ENCODE results near the gene ADAMTS9. TPM values are rescaled to one million over a fixed set of nuclear protein-coding genes. Genes with fewer than 3 reads are reported as not detected.

ADAMTS9 gene
- total and polyA plus RNA-seq, 2 donors (not counting 1 experiment from before 2014, with no cell fraction given) = not detected

DNA sequence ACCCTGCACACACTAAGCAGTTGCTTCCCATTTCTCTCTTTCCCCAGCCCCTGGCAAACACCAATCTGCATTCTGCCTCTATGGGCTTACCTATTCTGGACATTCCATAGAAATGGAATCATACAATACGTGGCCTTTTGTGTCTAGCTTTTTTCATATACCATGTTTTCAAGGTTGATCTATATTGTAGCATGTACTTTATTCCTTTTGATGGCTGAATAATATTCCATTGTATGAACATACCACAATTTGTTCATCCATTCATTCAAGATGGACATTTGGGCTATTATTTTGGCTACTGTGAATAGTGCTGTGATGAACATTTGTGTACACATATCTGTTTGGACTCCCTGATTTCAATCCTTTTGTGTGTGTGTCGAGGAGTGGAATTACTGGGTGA, 18.1 kb upstream of the ADAMTS9 start:
- POLR2A ChIA-PET = no interaction called here
- ATAC-seq (ENCODE audit: low read depth) (no peak), DNase-seq (no peak)
- Histone ChIP-seq H4K20me1 (ENCODE audit: control insufficient read depth, insufficient read depth, low read length, poor library complexity, severe bottlenecking) (no peaks in the 10 kb centered on the region), H3K9me3 (ENCODE audit: control extremely low read depth in 1 of 3, control insufficient read depth in 2 of 3, insufficient read depth in 1 of 3, low read length in 2 of 3) (peaks cover 0 to 3% (median 0%) of the 10 kb centered on the region in 3 donors), H3K36me3 (replicated peaks in 1 of 2; ENCODE audit: control extremely low read depth in 1 of 2, control insufficient read depth in 1 of 2, extremely low read depth in 1 of 2, insufficient read depth in 2 of 2, low read length in 1 of 2) (no peaks in the 10 kb centered on the region), H3K4me3 (ENCODE audit: control extremely low read depth in 1 of 5, extremely low read depth in 1 of 5, insufficient read depth in 1 of 5, low read depth in 2 of 5, low read length in 4 of 5) (no peak overlapping the region), H3K9ac (ENCODE audit: low read length) (no peak overlapping the region), H3K27me3 (replicated peaks in 1 of 4; ENCODE audit: control extremely low read depth in 1 of 4, control insufficient read depth in 3 of 4, insufficient read depth in 4 of 4, low read length in 3 of 4) (no peaks in the 10 kb centered on the region), H2AFZ (ENCODE audit: insufficient read depth, low read depth, low read length, poor library complexity, severe bottlenecking) (no peak overlapping the region), H3K4me2 (replicated peaks; ENCODE audit: low read depth, low read length, poor library complexity, severe bottlenecking) (no peak overlapping the region), H3K79me2 (ENCODE audit: control insufficient read depth, insufficient read depth, low read length) (no peaks in the 10 kb centered on the region), H3K27ac (ENCODE audit: low read length in 2 of 2) (no peak overlapping the region), H3K4me1 (ENCODE audit: control insufficient read depth in 2 of 2, insufficient read depth in 2 of 2, low read length in 2 of 2) (no peaks in the 10 kb centered on the region)
- Mint-ChIP-seq H3K4me3 (no peak overlapping the region), H3K9me3 (ENCODE audit: insufficient read depth) (peaks cover 2% of the 10 kb centered on the region), H3K4me1 (no peaks in the 10 kb centered on the region), H3K27me3 (no peaks in the 10 kb centered on the region), H3K27ac (no peak overlapping the region)
- intact Hi-C loops (cut with micrococcal nuclease) = no loop called here
- CTCF ChIA-PET = no interaction called here
- TF ChIP-seq CTCF (IDR thresholded peaks at IDR 0.05) (no peak), EZH2 (IDR thresholded peaks at IDR 0.05; ENCODE audit: borderline replicate concordance, insufficient read depth, low read depth, low read length, poor library complexity, severe bottlenecking) (no peak)
- WGBS (ENCODE audit: insufficient coverage) = no CpG with 5 or more reads among the region's 2 CpGs

- TF ChIP-seq EZH2 (IDR thresholded peaks at IDR 0.05; ENCODE audit: borderline replicate concordance, insufficient read depth, low read depth, low read length, poor library complexity, severe bottlenecking) = no peak
- TF ChIP-seq CTCF (IDR thresholded peaks at IDR 0.05) = no peak
- no peak overlapping the region for H3K27ac Mint-ChIP-seq
- Histone ChIP-seq H3K27me3 (replicated peaks in 1 of 4; ENCODE audit: control extremely low read depth in 1 of 4, control insufficient read depth in 3 of 4, insufficient read depth in 4 of 4, low read length in 3 of 4) (no peaks in the 10 kb centered on the region), H4K20me1 (ENCODE audit: control insufficient read depth, insufficient read depth, low read length, poor library complexity, severe bottlenecking) (no peaks in the 10 kb centered on the region), H3K79me2 (ENCODE audit: control insufficient read depth, insufficient read depth, low read length) (no peaks in the 10 kb centered on the region), H3K4me2 (replicated peaks; ENCODE audit: low read depth, low read length, poor library complexity, severe bottlenecking) (no peak overlapping the region), H3K4me1 (ENCODE audit: control insufficient read depth in 2 of 2, insufficient read depth in 2 of 2, low read length in 2 of 2) (no peaks in the 10 kb centered on the region), H3K4me3 (ENCODE audit: control extremely low read depth in 1 of 5, extremely low read depth in 1 of 5, insufficient read depth in 1 of 5, low read depth in 2 of 5, low read length in 4 of 5) (no peak overlapping the region), H3K9me3 (ENCODE audit: control extremely low read depth in 1 of 3, control insufficient read depth in 2 of 3, insufficient read depth in 1 of 3, low read length in 2 of 3) (no peaks in the 10 kb centered on the region), H3K27ac (ENCODE audit: low read length in 2 of 2) (no peak overlapping the region), H3K36me3 (replicated peaks in 1 of 2; ENCODE audit: control extremely low read depth in 1 of 2, control insufficient read depth in 1 of 2, extremely low read depth in 1 of 2, insufficient read depth in 2 of 2, low read length in 1 of 2) (no peaks in the 10 kb centered on the region), H2AFZ (ENCODE audit: insufficient read depth, low read depth, low read length, poor library complexity, severe bottlenecking) (no peak overlapping the region), H3K9ac (ENCODE audit: low read length) (no peak overlapping the region)
- no peaks in the 10 kb centered on the region for H3K4me1 Mint-ChIP-seq
- no peaks in the 10 kb centered on the region for H3K27me3 Mint-ChIP-seq
- no peak for ATAC-seq (ENCODE audit: low read depth)
- no peak overlapping the region for H3K4me3 Mint-ChIP-seq
- no peak for DNase-seq
- POLR2A ChIA-PET = no interaction called here
- CTCF ChIA-PET = no interaction called here
- WGBS (ENCODE audit: insufficient coverage) = 63% methylated on average over 2 of the region's 2 CpGs
- H3K9me3 Mint-ChIP-seq (ENCODE audit: insufficient read depth) = peaks cover 2% of the 10 kb centered on the region
- intact Hi-C loops (cut with micrococcal nuclease) = no loop called here
These were observed 9.1 kb upstream of the ADAMTS9 start for GRCh38 chr3:64696896-64697295.

All from B cell (primary cell).